ENCODE measurements around the gene SSBP3. TPM values are rescaled to one million over a fixed set of nuclear protein-coding genes. Genes with fewer than 3 reads are reported as not detected.
A peak's percentile ranks its signal among the peaks of the same experiment; 100 is the strongest.

SSBP3 gene
- total RNA-seq, 1 donor from 2014 or later: 84.1 TPM

DNA sequence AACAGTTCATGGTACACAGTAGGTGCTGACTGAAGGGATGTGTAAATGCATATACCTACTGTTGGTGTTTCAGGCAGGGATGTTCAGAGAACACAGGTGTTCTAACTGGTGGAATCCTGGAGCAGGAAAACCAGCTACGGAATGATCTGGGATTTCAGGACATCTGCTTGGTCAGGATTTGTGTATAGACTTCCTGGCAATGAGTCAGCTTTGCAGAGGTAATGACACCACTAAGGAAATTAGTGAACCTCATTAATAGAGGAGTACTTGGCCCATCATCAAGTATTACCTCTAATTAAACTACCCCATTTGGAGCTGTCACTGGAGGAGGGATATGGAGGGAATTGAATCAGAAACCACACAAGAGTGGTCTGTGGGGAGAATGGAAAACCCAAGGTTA lies 198.9 kb downstream of the SSBP3 start:
- peaks cover 69% of the 10 kb centered on the region for H3K36me3 Mint-ChIP-seq (ENCODE audit: low read depth)
- H3K9me3 Mint-ChIP-seq: no peaks in the 10 kb centered on the region
- DNase-seq: no peak
- H3K27me3 Mint-ChIP-seq: no peaks in the 10 kb centered on the region
- peaks cover 15% of the 10 kb centered on the region for H3K4me1 Mint-ChIP-seq
- no peak overlapping the region for H3K27ac Mint-ChIP-seq
- H3K4me3 Mint-ChIP-seq: no peak overlapping the region
- intact Hi-C loops (cut with micrococcal nuclease): no loop called here

DNA sequence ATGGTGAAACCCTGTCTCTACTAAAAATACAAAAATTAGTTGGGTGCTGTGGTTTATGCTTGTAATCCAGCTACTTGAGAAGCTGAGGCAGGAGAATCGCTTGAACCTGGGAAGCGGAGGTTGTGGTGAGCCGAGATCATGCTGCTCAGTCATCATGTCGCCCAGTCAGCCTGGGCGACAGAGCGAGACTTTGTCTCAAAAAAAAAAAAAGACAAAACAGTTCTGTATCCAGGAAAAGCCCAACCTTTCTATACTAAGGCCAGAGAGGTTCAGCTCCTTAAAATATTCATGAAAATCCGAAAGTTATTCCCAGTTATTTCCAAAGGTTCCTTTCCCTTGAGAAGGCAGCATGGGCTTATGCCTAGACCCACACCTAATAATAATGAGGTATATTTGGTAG lies 202.0 kb downstream of the SSBP3 start:
- peaks cover 30% of the 10 kb centered on the region for H3K4me1 Mint-ChIP-seq
- H3K27ac Mint-ChIP-seq: no peak overlapping the region
- no peak overlapping the region for H3K4me3 Mint-ChIP-seq
- H3K9me3 Mint-ChIP-seq: no peaks in the 10 kb centered on the region
- intact Hi-C loops (cut with micrococcal nuclease): no loop called here
- H3K27me3 Mint-ChIP-seq: no peaks in the 10 kb centered on the region
- no peak for DNase-seq
- H3K36me3 Mint-ChIP-seq (ENCODE audit: low read depth): peaks cover 43% of the 10 kb centered on the region

DNA sequence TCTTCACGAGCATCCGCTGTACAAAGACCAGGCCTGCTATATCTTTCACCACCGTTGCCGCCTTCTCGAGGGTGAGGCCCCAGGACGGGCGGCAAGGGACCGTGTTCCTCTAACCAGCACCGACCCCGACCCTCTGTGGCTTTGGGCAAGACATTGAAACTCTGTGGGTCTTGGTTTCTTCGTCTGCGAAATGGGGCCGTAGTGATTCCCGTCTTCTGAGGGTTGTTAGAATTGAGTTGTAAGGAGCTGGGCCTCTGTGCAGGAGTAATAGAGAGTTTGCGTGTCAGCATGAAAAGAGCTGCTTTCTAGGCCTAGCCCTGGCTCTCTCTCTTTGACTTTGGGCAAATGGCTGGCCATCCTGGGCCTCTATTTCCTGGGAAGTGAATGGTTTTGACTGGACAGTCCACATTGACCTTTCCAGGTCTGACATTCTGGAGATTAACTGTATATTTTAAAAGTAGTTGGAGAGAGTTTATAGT lies 205.6 kb downstream of the SSBP3 start:
- H3K4me1 Mint-ChIP-seq: peaks cover 29% of the 10 kb centered on the region
- H3K4me3 Mint-ChIP-seq: peak overlapping the region; percentile 88
- H3K27me3 Mint-ChIP-seq: no peaks in the 10 kb centered on the region
- no peak for DNase-seq
- peak overlapping the region; percentile 73 for H3K27ac Mint-ChIP-seq
- no peaks in the 10 kb centered on the region for H3K9me3 Mint-ChIP-seq
- peaks cover 17% of the 10 kb centered on the region for H3K36me3 Mint-ChIP-seq (ENCODE audit: low read depth)
- intact Hi-C loops (cut with micrococcal nuclease): loop anchor here (1.0 to 2.0 kb wide), 5 partner anchors 30 to 515 kb away; partner anchors contain the start of genes SSBP3, TCEANC2, TMEM59 and TTC4

DNA sequence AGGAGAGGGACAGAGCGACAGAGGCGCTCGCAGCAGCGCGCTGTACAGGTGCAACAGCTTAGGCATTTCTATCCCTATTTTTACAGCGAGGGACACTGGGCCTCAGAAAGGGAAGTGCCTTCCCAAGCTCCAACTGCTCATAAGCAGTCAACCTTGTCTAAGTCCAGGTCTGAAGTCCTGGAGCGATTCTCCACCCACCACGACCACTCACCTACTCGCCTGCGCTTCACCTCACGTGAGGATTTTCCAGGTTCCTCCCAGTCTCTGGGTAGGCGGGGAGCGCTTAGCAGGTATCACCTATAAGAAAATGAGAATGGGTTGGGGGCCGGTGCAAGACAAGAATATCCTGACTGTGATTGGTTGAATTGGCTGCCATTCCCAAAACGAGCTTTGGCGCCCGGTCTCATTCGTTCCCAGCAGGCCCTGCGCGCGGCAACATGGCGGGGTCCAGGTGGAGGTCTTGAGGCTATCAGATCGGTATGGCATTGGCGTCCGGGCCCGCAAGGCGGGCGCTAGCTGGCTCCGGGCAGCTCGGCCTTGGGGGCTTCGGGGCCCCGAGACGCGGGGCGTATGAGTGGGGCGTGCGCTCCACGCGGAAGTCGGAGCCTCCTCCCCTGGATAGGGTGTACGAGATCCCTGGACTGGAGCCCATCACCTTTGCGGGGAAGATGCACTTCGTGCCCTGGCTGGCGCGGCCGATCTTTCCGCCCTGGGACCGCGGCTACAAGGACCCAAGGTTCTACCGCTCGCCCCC lies 206.3 kb downstream of the SSBP3 start, which contains the start of the genes CYB5RL and MRPL37:
CYB5RL (minus strand) TSS at position 266 of the 754 bp plus-strand sequence. CDS start 4,414 bp downstream, outside the sequence.
MRPL37 (plus strand) TSS at position 403 of the 754 bp plus-strand sequence; CDS start at position 480, 77 bp downstream.
- no peaks in the 10 kb centered on the region for H3K9me3 Mint-ChIP-seq
- H3K4me3 Mint-ChIP-seq: peak within 1 kb of the TSS; percentile 88
- H3K36me3 Mint-ChIP-seq (ENCODE audit: low read depth): peaks cover 11% of the 10 kb centered on the region

DNA sequence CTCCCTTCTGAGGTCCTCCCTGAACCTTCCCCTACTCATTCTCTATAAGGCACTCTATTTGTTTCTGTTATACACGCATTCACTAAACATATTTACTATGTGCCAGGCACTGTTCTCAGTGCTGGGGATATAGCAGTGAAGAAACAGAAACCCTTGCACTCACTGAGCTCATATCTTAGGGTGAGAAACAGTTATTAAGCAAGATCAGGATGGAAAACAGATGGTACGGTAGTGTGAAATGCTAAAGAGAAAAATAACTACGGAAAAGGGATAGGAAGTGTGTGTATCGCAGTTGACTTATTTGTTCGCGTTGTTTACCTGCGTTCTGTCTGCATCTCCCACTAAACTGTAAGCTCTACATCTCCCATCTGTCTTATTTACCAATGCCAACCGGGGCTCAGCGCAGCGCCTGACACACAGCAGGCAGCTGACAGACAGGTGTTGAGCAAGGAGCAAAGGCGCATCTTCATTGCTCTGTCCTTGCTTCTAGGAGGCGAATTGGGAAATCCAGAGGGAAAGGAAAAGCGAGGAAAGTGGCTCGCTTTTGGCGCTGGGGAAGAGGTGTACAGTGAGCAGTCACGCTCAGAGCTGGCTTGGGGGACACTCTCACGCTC lies 206.9 kb downstream of the SSBP3 start:
- Mint-ChIP-seq H3K27ac (peak overlapping the region; percentile 73), H3K4me1 (peaks cover 27% of the 10 kb centered on the region), H3K9me3 (no peaks in the 10 kb centered on the region), H3K36me3 (ENCODE audit: low read depth) (peaks cover 8% of the 10 kb centered on the region), H3K4me3 (peak overlapping the region; percentile 88), H3K27me3 (no peaks in the 10 kb centered on the region)
- peak; percentile 66 for DNase-seq
- intact Hi-C loops (cut with micrococcal nuclease): no loop called here

More for the DNA sequence above, 206.3 kb downstream of the SSBP3 start, which contains the start of the genes CYB5RL and MRPL37:
- no peaks in the 10 kb centered on the region for H3K27me3 Mint-ChIP-seq
- peaks cover 29% of the 10 kb centered on the region for H3K4me1 Mint-ChIP-seq
- peak within 1 kb of the TSS; percentile 73 for H3K27ac Mint-ChIP-seq
- DNase-seq: peak; percentile 98
- intact Hi-C loops (cut with micrococcal nuclease): loop anchor here (1.0 to 2.0 kb wide), 5 partner anchors 31 to 515 kb away; partner anchors contain the start of genes SSBP3, TCEANC2, TMEM59 and TTC4

DNA sequence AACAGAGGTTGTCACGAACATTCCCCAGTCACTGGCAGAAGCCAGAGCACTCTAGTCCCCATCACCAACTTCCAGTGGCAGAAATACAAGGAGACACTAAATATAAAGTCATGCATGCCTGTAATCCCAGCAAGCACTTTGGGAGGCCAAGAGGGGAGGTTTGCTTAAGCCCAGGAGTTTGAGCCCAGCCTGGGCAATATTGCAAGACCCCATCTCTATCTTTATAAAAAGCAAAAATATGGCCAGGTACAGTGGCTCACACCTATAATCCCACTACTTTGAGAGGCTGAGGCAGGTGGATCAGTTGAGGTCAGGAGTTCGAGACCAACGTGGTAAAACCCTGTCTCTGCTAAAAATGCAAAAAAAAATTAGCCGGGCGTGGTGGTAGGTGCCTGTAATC lies 212.7 kb downstream of the SSBP3 start:
- Mint-ChIP-seq H3K27ac (no peak overlapping the region), H3K36me3 (ENCODE audit: low read depth) (peaks cover 9% of the 10 kb centered on the region), H3K9me3 (no peaks in the 10 kb centered on the region), H3K27me3 (no peaks in the 10 kb centered on the region), H3K4me3 (no peak overlapping the region), H3K4me1 (no peaks in the 10 kb centered on the region)
- intact Hi-C loops (cut with micrococcal nuclease): no loop called here
- DNase-seq: no peak

DNA sequence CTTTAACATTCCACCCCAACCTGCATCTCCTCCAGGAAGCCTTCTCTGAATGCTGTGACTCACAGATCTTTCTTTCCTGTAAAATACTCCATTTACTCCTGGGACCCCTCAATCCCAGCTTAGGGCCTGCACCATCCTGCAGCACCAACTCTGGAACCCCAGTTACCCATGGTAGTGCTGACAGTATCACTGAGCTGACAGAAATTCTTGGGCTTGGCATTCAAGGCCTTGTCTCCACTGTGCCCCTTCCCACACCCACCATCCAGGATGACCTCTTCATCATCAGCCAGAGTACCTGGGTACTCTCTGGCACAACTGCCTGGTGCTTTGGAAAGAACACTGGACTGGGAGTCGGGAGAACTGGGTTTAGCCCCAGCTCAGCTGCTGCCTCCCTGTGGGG lies 214.7 kb downstream of the SSBP3 start:
- H3K4me3 Mint-ChIP-seq: no peak overlapping the region
- intact Hi-C loops (cut with micrococcal nuclease): no loop called here
- no peak for DNase-seq
- H3K9me3 Mint-ChIP-seq: no peaks in the 10 kb centered on the region
- H3K36me3 Mint-ChIP-seq (ENCODE audit: low read depth): peaks cover 9% of the 10 kb centered on the region
- no peaks in the 10 kb centered on the region for H3K27me3 Mint-ChIP-seq
- H3K4me1 Mint-ChIP-seq: no peaks in the 10 kb centered on the region
- no peak overlapping the region for H3K27ac Mint-ChIP-seq

DNA sequence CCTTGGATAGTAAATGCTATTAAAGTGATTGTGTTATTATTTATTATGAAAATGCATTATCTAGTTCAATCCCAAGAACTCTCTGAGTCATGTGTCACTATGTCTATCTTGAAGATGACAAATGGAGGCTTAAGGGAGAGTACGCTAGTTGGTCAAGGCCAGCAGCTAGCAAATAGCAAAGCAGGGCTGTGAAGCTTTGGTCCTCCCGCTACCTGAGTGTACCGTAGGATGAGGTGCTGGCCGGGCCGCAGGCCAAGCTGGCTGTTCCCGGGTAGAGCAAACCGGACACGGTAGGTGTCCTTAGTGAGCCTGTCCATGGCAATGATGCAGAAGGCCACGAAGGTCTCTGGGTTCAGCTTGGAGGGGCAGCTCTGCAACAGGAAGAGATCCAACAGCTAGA lies 215.7 kb downstream of the SSBP3 start:
- no peak overlapping the region for H3K4me3 Mint-ChIP-seq
- no peak for DNase-seq
- H3K4me1 Mint-ChIP-seq: no peaks in the 10 kb centered on the region
- H3K27me3 Mint-ChIP-seq: no peaks in the 10 kb centered on the region
- intact Hi-C loops (cut with micrococcal nuclease): no loop called here
- peaks cover 11% of the 10 kb centered on the region for H3K36me3 Mint-ChIP-seq (ENCODE audit: low read depth)
- no peaks in the 10 kb centered on the region for H3K9me3 Mint-ChIP-seq
- no peak overlapping the region for H3K27ac Mint-ChIP-seq

DNA sequence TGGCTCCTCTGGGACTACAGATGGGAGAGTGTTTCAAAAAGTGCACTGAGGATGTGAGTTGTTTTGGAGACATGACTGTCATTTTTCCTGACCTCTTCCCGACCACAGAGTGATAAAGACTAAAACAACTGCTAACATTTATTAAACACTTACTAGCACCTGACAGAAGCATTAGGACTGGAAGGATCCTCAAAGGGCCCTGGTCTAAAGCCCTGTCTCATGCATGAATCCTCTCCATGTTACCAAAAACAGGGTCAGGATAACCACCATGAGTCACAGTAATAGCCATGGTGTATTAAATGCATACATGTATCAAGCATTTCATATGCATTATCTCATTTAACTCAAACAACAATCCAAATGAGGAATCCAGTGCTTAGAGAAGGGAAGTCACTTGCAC lies 217.9 kb downstream of the SSBP3 start:
- Mint-ChIP-seq H3K27me3 (no peaks in the 10 kb centered on the region), H3K4me3 (no peak overlapping the region), H3K36me3 (ENCODE audit: low read depth) (peaks cover 15% of the 10 kb centered on the region), H3K4me1 (no peaks in the 10 kb centered on the region), H3K27ac (no peak overlapping the region), H3K9me3 (no peaks in the 10 kb centered on the region)
- intact Hi-C loops (cut with micrococcal nuclease): no loop called here
- DNase-seq: no peak

DNA sequence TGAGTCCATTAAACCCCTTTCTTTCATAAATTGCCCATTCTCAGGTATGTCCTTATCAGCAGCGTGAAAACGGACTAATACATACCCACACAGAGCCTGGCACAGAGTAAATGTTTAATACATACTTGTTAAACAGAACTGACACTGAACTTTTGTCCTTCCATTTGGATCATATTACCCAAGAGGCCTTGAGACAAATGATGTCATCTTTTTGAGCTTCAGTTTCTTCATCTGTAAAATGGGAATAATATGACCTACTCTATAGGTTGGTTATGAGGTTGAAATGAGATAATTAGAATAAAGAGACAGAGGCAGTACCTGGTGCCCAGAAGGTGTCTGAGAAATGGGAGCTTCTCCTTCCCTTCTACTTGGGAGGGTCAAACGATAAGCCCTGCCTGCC lies 220.1 kb downstream of the SSBP3 start:
- no peaks in the 10 kb centered on the region for H3K4me1 Mint-ChIP-seq

DNA sequence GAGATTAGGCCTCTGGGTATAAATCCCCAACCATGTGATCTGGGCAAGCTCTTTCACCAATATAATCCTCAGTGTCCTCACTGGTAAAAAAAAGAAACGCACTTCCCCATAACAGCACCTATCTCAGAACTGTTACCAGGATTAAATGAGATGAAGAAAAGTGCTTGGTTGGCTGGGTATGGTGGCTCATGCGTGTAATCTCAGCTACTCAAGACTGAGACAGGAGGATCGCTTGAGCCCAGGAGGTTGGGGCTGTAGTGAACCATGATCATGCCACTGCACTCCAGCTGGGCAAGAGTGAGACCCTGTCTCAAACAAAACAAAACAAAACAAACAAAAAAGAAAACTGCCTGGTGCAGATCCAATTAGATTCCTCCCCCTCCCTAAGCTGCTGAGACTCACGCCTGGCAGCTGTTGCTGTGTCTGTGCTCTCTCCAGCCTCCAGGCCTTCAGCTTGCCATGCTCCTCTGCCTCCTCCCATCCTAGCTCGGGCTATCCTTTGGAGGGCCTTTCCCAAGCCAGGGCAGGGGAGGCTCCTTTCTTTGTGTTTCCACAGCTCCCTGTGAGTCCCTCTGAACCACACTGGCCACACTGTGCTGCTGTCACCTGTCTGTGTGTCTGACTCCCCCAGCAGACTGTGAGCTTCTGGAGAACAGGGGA lies 225.4 kb downstream of the SSBP3 start:
- intact Hi-C loops (cut with micrococcal nuclease): loop anchor here (1.0 kb wide), 1 partner anchor 308 kb away; no protein-coding TSS in a partner anchor
- Mint-ChIP-seq H3K36me3 (ENCODE audit: low read depth) (peaks cover 7% of the 10 kb centered on the region), H3K4me3 (no peak overlapping the region), H3K27ac (no peak overlapping the region), H3K27me3 (no peaks in the 10 kb centered on the region), H3K4me1 (no peaks in the 10 kb centered on the region), H3K9me3 (no peaks in the 10 kb centered on the region)
- no peak for DNase-seq

More for the DNA sequence above, 220.1 kb downstream of the SSBP3 start:
- no peaks in the 10 kb centered on the region for H3K27me3 Mint-ChIP-seq
- peaks cover 11% of the 10 kb centered on the region for H3K36me3 Mint-ChIP-seq (ENCODE audit: low read depth)
- H3K4me3 Mint-ChIP-seq: no peak overlapping the region
- intact Hi-C loops (cut with micrococcal nuclease): no loop called here
- no peaks in the 10 kb centered on the region for H3K9me3 Mint-ChIP-seq
- no peak overlapping the region for H3K27ac Mint-ChIP-seq
- no peak for DNase-seq

DNA sequence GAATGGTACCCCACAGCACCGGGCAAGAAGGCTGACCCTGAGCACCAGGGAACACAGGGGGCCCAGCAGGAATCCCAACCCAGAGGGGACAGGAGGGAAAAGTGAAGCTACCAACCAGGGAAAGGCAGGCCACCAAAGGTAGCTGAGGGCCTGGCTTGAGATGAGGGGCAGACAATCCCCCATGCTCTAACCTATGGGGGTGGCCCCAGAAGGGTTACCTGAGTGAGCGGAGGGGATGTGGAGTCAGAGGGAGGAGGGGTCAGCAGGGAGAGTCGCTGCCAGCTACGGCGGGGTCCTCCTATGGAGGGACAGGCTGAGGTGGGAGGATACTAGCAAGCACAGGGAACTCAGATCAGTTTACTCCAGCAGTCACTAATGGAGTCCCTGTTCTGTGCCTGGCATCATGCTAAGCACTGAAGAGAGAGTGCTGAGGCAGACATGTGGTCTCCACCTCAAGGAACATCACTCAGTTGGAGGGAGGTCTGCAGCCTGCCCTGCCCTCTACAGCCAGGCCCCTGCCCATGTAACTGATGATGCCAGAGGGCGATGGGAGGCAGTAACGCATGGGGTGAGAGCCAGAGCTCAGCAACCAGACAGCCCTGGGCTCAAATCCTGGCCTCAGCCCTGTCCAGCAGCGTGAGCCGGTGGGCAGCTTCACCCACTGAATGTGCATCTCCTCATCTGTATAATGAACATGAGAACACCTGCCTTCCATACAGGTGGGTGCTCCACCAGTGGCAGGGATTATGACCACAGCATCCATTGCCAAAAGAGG lies 227.7 kb downstream of the SSBP3 start:
- no peaks in the 10 kb centered on the region for H3K27me3 Mint-ChIP-seq
- no peak overlapping the region for H3K4me3 Mint-ChIP-seq
- intact Hi-C loops (cut with micrococcal nuclease): no loop called here
- H3K9me3 Mint-ChIP-seq: no peaks in the 10 kb centered on the region
- no peaks in the 10 kb centered on the region for H3K36me3 Mint-ChIP-seq (ENCODE audit: low read depth)
- peaks cover 7% of the 10 kb centered on the region for H3K4me1 Mint-ChIP-seq
- no peak for DNase-seq
- no peak overlapping the region for H3K27ac Mint-ChIP-seq

DNA sequence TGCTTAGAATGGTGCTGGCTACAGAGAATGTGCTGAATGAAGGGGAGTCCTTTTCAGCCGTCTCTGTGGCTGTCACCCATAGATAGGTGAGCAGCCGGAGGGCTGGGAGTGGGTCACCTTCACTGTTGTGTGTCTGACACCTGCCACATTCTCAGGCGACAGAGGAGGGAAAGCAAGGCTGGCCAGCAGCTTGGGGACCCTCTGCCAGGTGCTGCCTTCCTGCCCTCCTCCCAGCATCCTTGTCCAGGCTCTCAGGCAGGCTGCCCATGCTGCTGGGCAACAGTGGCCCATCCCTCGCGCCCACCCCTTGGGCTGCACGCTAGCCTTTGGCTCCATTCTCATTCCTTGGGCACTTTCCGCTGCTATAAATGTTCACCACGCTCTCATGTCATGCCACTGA lies 228.5 kb downstream of the SSBP3 start:
- no peaks in the 10 kb centered on the region for H3K27me3 Mint-ChIP-seq
- DNase-seq: no peak
- H3K4me3 Mint-ChIP-seq: no peak overlapping the region
- H3K4me1 Mint-ChIP-seq: peaks cover 7% of the 10 kb centered on the region
- H3K9me3 Mint-ChIP-seq: no peaks in the 10 kb centered on the region
- no peaks in the 10 kb centered on the region for H3K36me3 Mint-ChIP-seq (ENCODE audit: low read depth)
- no peak overlapping the region for H3K27ac Mint-ChIP-seq
- intact Hi-C loops (cut with micrococcal nuclease): no loop called here
